ENCODE results near the gene ZNF280B. TPM values are rescaled to one million over a fixed set of nuclear protein-coding genes. Genes with fewer than 3 reads are reported as not detected.
"Not testable (repeated sequence)": the region's sequence is repeated elsewhere in the genome, so short reads cannot be mapped to it uniquely, and the experiment has no call there.

The ZNF280B gene
- total and polyA plus RNA-seq, 2 donors (not counting 1 experiment from before 2014, with no cell fraction given): 0.67 to 3.5 TPM

- H3K27me3 Mint-ChIP-seq: no peaks in the 10 kb centered on the region
- Histone ChIP-seq H4K20me1 (ENCODE audit: control insufficient read depth, insufficient read depth, low read length, poor library complexity, severe bottlenecking) (no peaks in the 10 kb centered on the region), H3K4me1 (ENCODE audit: control insufficient read depth in 2 of 2, insufficient read depth in 2 of 2, low read length in 2 of 2) (peaks cover 3 to 6% of the 10 kb centered on the region in 2 donors), H3K4me3 (ENCODE audit: control extremely low read depth in 1 of 5, extremely low read depth in 1 of 5, insufficient read depth in 1 of 5, low read depth in 2 of 5, low read length in 4 of 5) (no peak overlapping the region), H3K9me3 (ENCODE audit: control extremely low read depth in 1 of 3, control insufficient read depth in 2 of 3, insufficient read depth in 1 of 3, low read length in 2 of 3) (peaks cover 0 to 2% (median 0%) of the 10 kb centered on the region in 3 donors), H3K9ac (ENCODE audit: low read length) (no peak overlapping the region), H3K27me3 (replicated peaks in 1 of 4; ENCODE audit: control extremely low read depth in 1 of 4, control insufficient read depth in 3 of 4, insufficient read depth in 4 of 4, low read length in 3 of 4) (no peaks in the 10 kb centered on the region), H3K4me2 (replicated peaks; ENCODE audit: low read depth, low read length, poor library complexity, severe bottlenecking) (no peak overlapping the region), H2AFZ (ENCODE audit: insufficient read depth, low read depth, low read length, poor library complexity, severe bottlenecking) (no peak overlapping the region), H3K36me3 (replicated peaks in 1 of 2; ENCODE audit: control extremely low read depth in 1 of 2, control insufficient read depth in 1 of 2, extremely low read depth in 1 of 2, insufficient read depth in 2 of 2, low read length in 1 of 2) (no peaks in the 10 kb centered on the region), H3K79me2 (ENCODE audit: control insufficient read depth, insufficient read depth, low read length) (no peaks in the 10 kb centered on the region), H3K27ac (ENCODE audit: low read length in 2 of 2) (no peak overlapping the region)
- intact Hi-C loops (cut with micrococcal nuclease): no loop called here
- H3K27ac Mint-ChIP-seq: no peak overlapping the region
- H3K9me3 Mint-ChIP-seq (ENCODE audit: insufficient read depth): no peaks in the 10 kb centered on the region
- ChIA-PET POLR2A (no interaction called here), CTCF (interaction anchor here (1.0 to 1.3 kb wide), 2 partner anchors 11 to 13 kb away, joined by 4 to 6 read pairs; no protein-coding TSS in a partner anchor)
- no peak for ATAC-seq (ENCODE audit: low read depth)
- H3K4me1 Mint-ChIP-seq: peaks cover 3% of the 10 kb centered on the region
- DNase-seq: no peak
- no peak for TF ChIP-seq EZH2 (IDR thresholded peaks at IDR 0.05; ENCODE audit: borderline replicate concordance, insufficient read depth, low read depth, low read length, poor library complexity, severe bottlenecking)
- TF ChIP-seq CTCF (IDR thresholded peaks at IDR 0.05): no peak
- no peak overlapping the region for H3K4me3 Mint-ChIP-seq
These were observed 30.1 kb downstream of the ZNF280B start for GRCh38 chr22:22478470-22478869.

- Histone ChIP-seq H3K4me1 (ENCODE audit: control insufficient read depth in 2 of 2, insufficient read depth in 2 of 2, low read length in 2 of 2) (peaks cover 3 to 6% of the 10 kb centered on the region in 2 donors), H3K9ac (ENCODE audit: low read length) (no peak overlapping the region), H2AFZ (ENCODE audit: insufficient read depth, low read depth, low read length, poor library complexity, severe bottlenecking) (no peak overlapping the region), H3K79me2 (ENCODE audit: control insufficient read depth, insufficient read depth, low read length) (no peaks in the 10 kb centered on the region), H3K27me3 (replicated peaks in 1 of 4; ENCODE audit: control extremely low read depth in 1 of 4, control insufficient read depth in 3 of 4, insufficient read depth in 4 of 4, low read length in 3 of 4) (no peaks in the 10 kb centered on the region), H3K36me3 (replicated peaks in 1 of 2; ENCODE audit: control extremely low read depth in 1 of 2, control insufficient read depth in 1 of 2, extremely low read depth in 1 of 2, insufficient read depth in 2 of 2, low read length in 1 of 2) (no peaks in the 10 kb centered on the region), H3K4me2 (replicated peaks; ENCODE audit: low read depth, low read length, poor library complexity, severe bottlenecking) (no peak overlapping the region), H3K9me3 (ENCODE audit: control extremely low read depth in 1 of 3, control insufficient read depth in 2 of 3, insufficient read depth in 1 of 3, low read length in 2 of 3) (peaks cover 0 to 6% (median 1%) of the 10 kb centered on the region in 3 donors), H3K27ac (ENCODE audit: low read length in 2 of 2) (no peak overlapping the region), H4K20me1 (ENCODE audit: control insufficient read depth, insufficient read depth, low read length, poor library complexity, severe bottlenecking) (no peaks in the 10 kb centered on the region), H3K4me3 (ENCODE audit: control extremely low read depth in 1 of 5, extremely low read depth in 1 of 5, insufficient read depth in 1 of 5, low read depth in 2 of 5, low read length in 4 of 5) (no peak overlapping the region)
- intact Hi-C loops (cut with micrococcal nuclease): no loop called here
- no peaks in the 10 kb centered on the region for H3K27me3 Mint-ChIP-seq
- H3K9me3 Mint-ChIP-seq (ENCODE audit: insufficient read depth): peaks cover 2% of the 10 kb centered on the region
- no peak overlapping the region for H3K4me3 Mint-ChIP-seq
- TF ChIP-seq EZH2 (IDR thresholded peaks at IDR 0.05; ENCODE audit: borderline replicate concordance, insufficient read depth, low read depth, low read length, poor library complexity, severe bottlenecking) (no peak), CTCF (IDR thresholded peaks at IDR 0.05) (no peak)
- no peak for ATAC-seq (ENCODE audit: low read depth)
- DNase-seq: no peak
- peaks cover 3% of the 10 kb centered on the region for H3K4me1 Mint-ChIP-seq
- no CpG with 5 or more reads among the region's 2 CpGs for WGBS (ENCODE audit: insufficient coverage)
- H3K27ac Mint-ChIP-seq: no peak overlapping the region
- CTCF ChIA-PET: interaction anchor here (1.1 kb wide), 1 partner anchor 43 kb away, joined by 3 read pairs; no protein-coding TSS in a partner anchor
- POLR2A ChIA-PET: no interaction called here
These were observed 33.8 kb downstream of the ZNF280B start for GRCh38 chr22:22474733-22475132.

GRCh38 chr22:22471104-22471503 lies 37.4 kb downstream of the ZNF280B start:
- peaks cover 4 to 14% (median 9%) of the 10 kb centered on the region in 3 donors for H3K9me3 ChIP-seq (ENCODE audit: control extremely low read depth in 1 of 3, control insufficient read depth in 2 of 3, insufficient read depth in 1 of 3, low read length in 2 of 3)
- H3K36me3 ChIP-seq (replicated peaks in 1 of 2; ENCODE audit: control extremely low read depth in 1 of 2, control insufficient read depth in 1 of 2, extremely low read depth in 1 of 2, insufficient read depth in 2 of 2, low read length in 1 of 2); H3K27ac Mint-ChIP-seq; H3K4me2 ChIP-seq (replicated peaks; ENCODE audit: low read depth, low read length, poor library complexity, severe bottlenecking); H4K20me1 ChIP-seq (ENCODE audit: control insufficient read depth, insufficient read depth, low read length, poor library complexity, severe bottlenecking); H2AFZ ChIP-seq (ENCODE audit: insufficient read depth, low read depth, low read length, poor library complexity, severe bottlenecking); H3K4me1 ChIP-seq (ENCODE audit: control insufficient read depth in 2 of 2, insufficient read depth in 2 of 2, low read length in 2 of 2); intact Hi-C loops (cut with micrococcal nuclease); H3K27me3 ChIP-seq (replicated peaks in 1 of 4; ENCODE audit: control extremely low read depth in 1 of 4, control insufficient read depth in 3 of 4, insufficient read depth in 4 of 4, low read length in 3 of 4); H3K27me3 Mint-ChIP-seq; ATAC-seq (ENCODE audit: low read depth); H3K27ac ChIP-seq (ENCODE audit: low read length in 2 of 2); H3K9ac ChIP-seq (ENCODE audit: low read length); H3K4me3 Mint-ChIP-seq; DNase-seq; H3K4me3 ChIP-seq (ENCODE audit: control extremely low read depth in 1 of 5, extremely low read depth in 1 of 5, insufficient read depth in 1 of 5, low read depth in 2 of 5, low read length in 4 of 5); H3K4me1 Mint-ChIP-seq; H3K9me3 Mint-ChIP-seq (ENCODE audit: insufficient read depth); CTCF ChIA-PET; H3K79me2 ChIP-seq (ENCODE audit: control insufficient read depth, insufficient read depth, low read length); POLR2A ChIA-PET: not testable (repeated sequence)
- 100% methylated on average over 2 of the region's 5 CpGs for WGBS (ENCODE audit: insufficient coverage)
